PC-3 (cell line): Measurements from ENCODE around the gene CHAF1A. TPM values are rescaled to one million over a fixed set of nuclear protein-coding genes. Genes with fewer than 3 reads are reported as not detected.

ENCODE experiments used
- ATAC-seq: fragments of 200-7000 bp; cut with Tn5 transposase; 2 replicates; pipeline ENCODE4 v1.9.1; 2020; ENCODE audit warnings: mild to moderate bottlenecking, moderate library complexity
- BruUV-seq: library from RNA; stranded (reverse); fragments of 400-500 nt; replicated peaks from 2 replicates; lab custom pipeline; 2021; lab: Mats Ljungman, UMichigan
- CTCF ChIA-PET: fragments of 300-600 bp; sonication (Branson Sonifier 250); formaldehyde crosslinking; loops from one replicate; lab custom pipeline; 2022; ENCODE audit warnings: antibody characterized with exemption; lab: Charles Lee
- POLR2A ChIA-PET: fragments of 300-600 bp; sonication (Branson Sonifier 250); formaldehyde crosslinking; loops from one replicate; lab custom pipeline; 2022; ENCODE audit warnings: antibody characterized with exemption; ENCODE audit not compliant: unreplicated experiment; lab: Charles Lee
- DNase-seq: peaks from one replicate; pipeline ENCODE4 v3.0.0-alpha.2; 2015
- H2AFZ ChIP-seq: fragments of 300-600 bp; sonication (generic); 2 replicates; pipeline ENCODE4 v1.6.0; 2016; ENCODE audit warnings: antibody characterized with exemption, low read length
- H3F3A ChIP-seq: fragments of 300-600 bp; sonication (generic); one replicate; pipeline ENCODE4 v1.6.0; 2017; ENCODE audit warnings: antibody characterized with exemption, low read length, control low read depth, mild to moderate bottlenecking; ENCODE audit not compliant: unreplicated experiment
- H3K27ac ChIP-seq: fragments of 300-600 bp; sonication (generic); 2 replicates; pipeline ENCODE4 v1.5.1; 2016; ENCODE audit warnings: mild to moderate bottlenecking, low read length
- H3K27me3 ChIP-seq: fragments of 300-600 bp; sonication (generic); 2 replicates; pipeline ENCODE4 v1.6.1; 2016; ENCODE audit warnings: low read length, mixed read lengths
- H3K36me3 ChIP-seq: fragments of 300-600 bp; sonication (generic); 2 replicates; pipeline ENCODE4 v1.6.1; 2016; ENCODE audit warnings: low read depth, mixed run types, low read length, mixed read lengths
- H3K4me1 ChIP-seq: fragments of 300-600 bp; sonication (generic); 2 replicates; pipeline ENCODE4 v1.5.1; 2016; ENCODE audit warnings: low read length; ENCODE audit not compliant: insufficient read depth
- H3K4me2 ChIP-seq: fragments of 300-600 bp; sonication (generic); 2 replicates; pipeline ENCODE4 v1.6.0; 2016; ENCODE audit warnings: low read length
- H3K4me3 ChIP-seq: fragments of 300-600 bp; sonication (generic); 2 replicates; pipeline ENCODE4 v1.5.1; 2016; ENCODE audit warnings: mild to moderate bottlenecking, low read length, mixed read lengths
- H3K79me2 ChIP-seq: fragments of 300-600 bp; sonication (generic); 2 replicates; pipeline ENCODE4 v1.6.1; 2017; ENCODE audit warnings: low read length, mixed read lengths
- H3K9ac ChIP-seq: fragments of 300-600 bp; sonication (generic); 2 replicates; pipeline ENCODE4 v1.6.0; 2016; ENCODE audit warnings: mild to moderate bottlenecking, low read length
- H3K9me2 ChIP-seq: fragments of 300-600 bp; sonication (generic); replicated peaks from 2 replicates; pipeline ENCODE4 v1.6.1; 2016; ENCODE audit warnings: mixed run types, low read length, mixed read lengths
- H3K9me3 ChIP-seq: fragments of 300-600 bp; sonication (generic); 2 replicates; pipeline ENCODE4 v1.6.1; 2016; ENCODE audit warnings: low read length, mixed read lengths
- H4K20me1 ChIP-seq: fragments of 300-600 bp; sonication (generic); 2 replicates; pipeline ENCODE4 v1.6.1; 2016; ENCODE audit warnings: low read length, mixed read lengths
- EZH2 ChIP-seq: fragments of 300-600 bp; sonication (generic); IDR thresholded peaks from one replicate; pipeline ENCODE4 v1.6.1; 2017; ENCODE audit warnings: antibody characterized with exemption, mild to moderate bottlenecking, low read length; ENCODE audit not compliant: unreplicated experiment
- EZH2phosphoT487 ChIP-seq: fragments of 300-600 bp; sonication (generic); IDR thresholded peaks from 2 replicates; pipeline ENCODE4 v1.6.1; 2018; ENCODE audit warnings: mild to moderate bottlenecking, antibody characterized with exemption, low read length, borderline replicate concordance
- intact Hi-C: fragments of 100-400 bp; cut with micrococcal nuclease; formaldehyde crosslinking; loops from 2 replicates; pipeline ENCODE4 v1.9.0; 2023
- total RNA-seq: library from RNA; depleted of rRNA; stranded (reverse); fragments of >200 nt; gene quantifications from 2 replicates; pipeline ENCODE4 v1.2.3, GENCODE V29; 2014
- TF ChIP-seq, protein P1 (sequence below): fragments of 300-600 bp; sonication (generic); conservative IDR thresholded peaks from 2 replicates; pipeline ENCODE4 v1.5.1; 2017; ENCODE audit warnings: antibody characterized with exemption, low read depth, mild to moderate bottlenecking, low read length

Gene CHAF1A
- total RNA-seq, 1 experiment from 2014 or later, result 48.9 TPM

DNA sequence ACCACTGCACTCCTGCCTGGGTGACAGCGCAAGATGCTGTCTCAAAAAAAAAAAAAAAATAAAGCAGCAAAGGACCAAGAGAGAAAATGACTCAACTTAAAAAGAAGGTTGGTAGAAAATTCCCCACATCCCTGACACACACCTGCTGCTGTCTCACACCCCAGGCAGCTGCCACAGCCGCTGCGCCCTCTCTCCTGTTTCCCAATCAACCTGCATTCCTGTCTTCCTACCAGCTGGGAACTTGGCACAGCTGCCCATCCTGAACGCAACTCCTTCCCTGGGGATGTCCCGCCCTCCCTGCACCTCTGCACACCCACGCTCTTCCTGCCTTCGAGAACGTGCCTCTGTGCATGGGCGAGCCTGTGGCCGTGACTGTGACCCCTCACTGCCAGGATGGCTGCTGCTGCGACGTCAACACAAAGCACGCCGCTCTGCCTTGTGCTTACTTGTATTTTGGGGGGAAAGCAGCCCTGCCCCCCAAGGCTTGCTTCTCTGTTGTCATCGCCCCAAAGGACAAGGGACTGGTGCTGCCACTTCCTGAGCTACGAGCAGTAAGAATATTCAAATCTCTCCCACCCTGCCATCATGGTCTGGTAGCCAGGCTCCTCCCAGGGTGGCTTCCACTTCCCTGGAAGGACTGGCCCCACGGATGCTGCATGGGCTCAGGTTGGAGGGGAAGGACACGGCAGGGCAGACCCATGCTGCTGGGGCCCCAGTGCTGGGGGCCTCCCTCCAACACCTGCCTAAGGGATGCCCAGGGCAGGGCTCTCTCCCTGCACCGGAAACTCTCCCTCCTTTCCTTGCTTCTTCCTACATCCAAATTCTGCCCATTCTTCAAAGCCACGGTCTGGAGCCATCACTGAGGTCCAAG lies 22.8 kb upstream of the CHAF1A start:
- Histone ChIP-seq H3K79me2 (peaks cover 49% of the 10 kb centered on the region), H4K20me1 (no peaks in the 10 kb centered on the region), H3F3A (peaks cover 7% of the 10 kb centered on the region), H3K4me2 (peak overlapping the region; percentile 48), H3K27me3 (no peaks in the 10 kb centered on the region), H3K4me1 (peaks cover 59% of the 10 kb centered on the region), H2AFZ (no peak overlapping the region), H3K27ac (peak overlapping the region; percentile 56), H3K4me3 (no peak overlapping the region), H3K9ac (no peak overlapping the region), H3K9me3 (no peaks in the 10 kb centered on the region), H3K36me3 (no peaks in the 10 kb centered on the region), H3K9me2 (no peaks in the 10 kb centered on the region)
- no TSS peak for BruUV-seq
- ATAC-seq, result peak; percentile 5; the same call in 1 of the 2 replicates
- TF ChIP-seq EZH2phosphoT487 (no peak), EZH2 (no peak)
- TF ChIP-seq, protein P1, sequence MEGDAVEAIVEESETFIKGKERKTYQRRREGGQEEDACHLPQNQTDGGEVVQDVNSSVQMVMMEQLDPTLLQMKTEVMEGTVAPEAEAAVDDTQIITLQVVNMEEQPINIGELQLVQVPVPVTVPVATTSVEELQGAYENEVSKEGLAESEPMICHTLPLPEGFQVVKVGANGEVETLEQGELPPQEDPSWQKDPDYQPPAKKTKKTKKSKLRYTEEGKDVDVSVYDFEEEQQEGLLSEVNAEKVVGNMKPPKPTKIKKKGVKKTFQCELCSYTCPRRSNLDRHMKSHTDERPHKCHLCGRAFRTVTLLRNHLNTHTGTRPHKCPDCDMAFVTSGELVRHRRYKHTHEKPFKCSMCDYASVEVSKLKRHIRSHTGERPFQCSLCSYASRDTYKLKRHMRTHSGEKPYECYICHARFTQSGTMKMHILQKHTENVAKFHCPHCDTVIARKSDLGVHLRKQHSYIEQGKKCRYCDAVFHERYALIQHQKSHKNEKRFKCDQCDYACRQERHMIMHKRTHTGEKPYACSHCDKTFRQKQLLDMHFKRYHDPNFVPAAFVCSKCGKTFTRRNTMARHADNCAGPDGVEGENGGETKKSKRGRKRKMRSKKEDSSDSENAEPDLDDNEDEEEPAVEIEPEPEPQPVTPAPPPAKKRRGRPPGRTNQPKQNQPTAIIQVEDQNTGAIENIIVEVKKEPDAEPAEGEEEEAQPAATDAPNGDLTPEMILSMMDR, result no peak
- DNase-seq, result peak; percentile 91
- intact Hi-C loops, result no loop called here
- ChIA-PET CTCF (no interaction called here), POLR2A (interaction anchor here (0.6 kb wide), 1 partner anchor 291 kb away, joined by 12 read pairs; no protein-coding TSS in a partner anchor)

GRCh38 chr19:4380254-4380727 lies 22.1 kb upstream of the CHAF1A start:
- Histone ChIP-seq H3K27ac (peak overlapping the region; percentile 56), H3K27me3 (no peaks in the 10 kb centered on the region), H3K9me2 (no peaks in the 10 kb centered on the region), H3K9ac (no peak overlapping the region), H3K4me1 (peaks cover 52% of the 10 kb centered on the region), H3K4me2 (no peak overlapping the region), H2AFZ (no peak overlapping the region), H3K4me3 (no peak overlapping the region), H4K20me1 (no peaks in the 10 kb centered on the region), H3F3A (peaks cover 7% of the 10 kb centered on the region), H3K79me2 (peaks cover 56% of the 10 kb centered on the region), H3K36me3 (no peaks in the 10 kb centered on the region), H3K9me3 (no peaks in the 10 kb centered on the region)
- intact Hi-C loops, result no loop called here
- POLR2A ChIA-PET, result interaction anchor here (0.6 kb wide), 1 partner anchor 291 kb away, joined by 12 read pairs; no protein-coding TSS in a partner anchor
- TF ChIP-seq EZH2, result no peak
- no peak for ATAC-seq
- no TSS peak for BruUV-seq
- DNase-seq, result no peak
- CTCF ChIA-PET, result no interaction called here

GRCh38 chr19:4385291-4386040 lies 17.0 kb upstream of the CHAF1A start:
- H3K36me3 ChIP-seq, result no peaks in the 10 kb centered on the region
- H3K9me2 ChIP-seq, result no peaks in the 10 kb centered on the region
- no peak overlapping the region for H3K9ac ChIP-seq
- ATAC-seq (no peak), DNase-seq (no peak)
- ChIA-PET CTCF (no interaction called here), POLR2A (no interaction called here)
- H3K79me2 ChIP-seq, result peaks cover 77% of the 10 kb centered on the region
- BruUV-seq, result no TSS peak
- no peak overlapping the region for H3K27ac ChIP-seq
- peaks cover 19% of the 10 kb centered on the region for H3K4me1 ChIP-seq
- peaks cover 6% of the 10 kb centered on the region; the same call in 1 of the 2 replicates for H4K20me1 ChIP-seq
- no peaks in the 10 kb centered on the region for H3F3A ChIP-seq
- no peak overlapping the region for H3K4me2 ChIP-seq
- TF ChIP-seq, protein P1, result no peak
- no peak for TF ChIP-seq EZH2
- no peak for TF ChIP-seq EZH2phosphoT487
- H3K27me3 ChIP-seq, result no peaks in the 10 kb centered on the region
- H3K4me3 ChIP-seq, result no peak overlapping the region
- intact Hi-C loops, result no loop called here
- H2AFZ ChIP-seq, result no peak overlapping the region
- no peaks in the 10 kb centered on the region for H3K9me3 ChIP-seq
